Measurements from ENCODE around the gene NOXRED1.
A peak's percentile ranks its signal among the peaks of the same experiment; 100 is the strongest.

The NOXRED1 gene

DNA sequence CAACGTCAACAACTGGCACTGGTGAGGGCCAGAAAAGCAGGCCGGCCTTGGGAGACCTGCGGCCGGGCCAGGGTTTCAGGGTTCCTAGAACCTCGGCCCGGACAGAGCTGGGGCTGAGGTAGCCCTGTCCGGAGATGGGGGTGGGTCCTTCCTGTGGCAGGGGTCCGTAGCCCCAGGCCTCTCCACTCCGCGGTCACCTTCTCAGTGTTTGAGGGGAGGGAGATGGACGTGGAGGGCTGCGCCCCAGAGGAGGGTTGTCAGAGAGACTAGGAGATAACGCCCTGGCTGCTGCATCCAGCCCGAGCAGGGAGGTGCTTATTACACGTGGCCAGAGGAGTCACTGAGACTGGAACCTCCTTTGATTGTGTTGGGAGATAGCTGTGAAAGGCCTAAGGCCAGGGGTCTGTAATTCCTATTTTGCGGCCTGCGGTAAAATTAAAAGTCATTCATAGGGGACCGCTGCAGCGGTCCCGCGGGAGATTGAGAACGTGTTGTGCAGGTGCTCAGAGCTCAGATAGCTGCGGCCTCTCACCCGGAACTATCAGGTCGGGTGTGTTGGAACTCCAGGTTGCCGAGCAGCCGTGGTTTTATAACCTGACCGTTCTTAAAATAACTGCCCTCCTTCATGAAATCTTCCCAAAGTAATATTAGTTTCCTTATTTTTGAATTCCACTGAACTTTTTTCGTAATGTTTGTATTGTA lies 35.1 kb upstream of the NOXRED1 start:
- H3K4me3 ChIP-seq (ENCODE audit: low read length) = peak overlapping the region; percentile 99
- peaks cover 24% of the 10 kb centered on the region for H3K4me1 ChIP-seq (ENCODE audit: control insufficient read depth, low read length)
- peaks cover 12% of the 10 kb centered on the region; the same call in 1 of the 2 replicates for H4K20me1 ChIP-seq (ENCODE audit: control insufficient read depth, insufficient read depth, low read depth, low read length)
- H3K9me3 ChIP-seq (ENCODE audit: control insufficient read depth, insufficient read depth, low read length) = no peaks in the 10 kb centered on the region
- H3K9me2 ChIP-seq (replicated peaks; ENCODE audit: control insufficient read depth, low read length) = no peaks in the 10 kb centered on the region
- peaks cover 59% of the 10 kb centered on the region for H3K36me3 ChIP-seq (ENCODE audit: control insufficient read depth, low read length)
- peak overlapping the region; percentile 80 for H3K27ac ChIP-seq (ENCODE audit: low read depth, low read length)
- peaks cover 78% of the 10 kb centered on the region for H3K79me2 ChIP-seq (ENCODE audit: control insufficient read depth, low read length)
- TF ChIP-seq, protein P1, sequence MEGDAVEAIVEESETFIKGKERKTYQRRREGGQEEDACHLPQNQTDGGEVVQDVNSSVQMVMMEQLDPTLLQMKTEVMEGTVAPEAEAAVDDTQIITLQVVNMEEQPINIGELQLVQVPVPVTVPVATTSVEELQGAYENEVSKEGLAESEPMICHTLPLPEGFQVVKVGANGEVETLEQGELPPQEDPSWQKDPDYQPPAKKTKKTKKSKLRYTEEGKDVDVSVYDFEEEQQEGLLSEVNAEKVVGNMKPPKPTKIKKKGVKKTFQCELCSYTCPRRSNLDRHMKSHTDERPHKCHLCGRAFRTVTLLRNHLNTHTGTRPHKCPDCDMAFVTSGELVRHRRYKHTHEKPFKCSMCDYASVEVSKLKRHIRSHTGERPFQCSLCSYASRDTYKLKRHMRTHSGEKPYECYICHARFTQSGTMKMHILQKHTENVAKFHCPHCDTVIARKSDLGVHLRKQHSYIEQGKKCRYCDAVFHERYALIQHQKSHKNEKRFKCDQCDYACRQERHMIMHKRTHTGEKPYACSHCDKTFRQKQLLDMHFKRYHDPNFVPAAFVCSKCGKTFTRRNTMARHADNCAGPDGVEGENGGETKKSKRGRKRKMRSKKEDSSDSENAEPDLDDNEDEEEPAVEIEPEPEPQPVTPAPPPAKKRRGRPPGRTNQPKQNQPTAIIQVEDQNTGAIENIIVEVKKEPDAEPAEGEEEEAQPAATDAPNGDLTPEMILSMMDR (IDR thresholded peaks at IDR 0.05; ENCODE audit: low read depth, low read length, poor library complexity, severe bottlenecking) = no peak
- TF ChIP-seq EZH2phosphoT487 (IDR thresholded peaks at IDR 0.05; ENCODE audit: borderline replicate concordance, low read length) = no peak
- peak overlapping the region; percentile 85 for H3K4me2 ChIP-seq (ENCODE audit: low read length)
- H3K27me3 ChIP-seq (ENCODE audit: control insufficient read depth, low read length) = no peaks in the 10 kb centered on the region
- H3F3A ChIP-seq (ENCODE audit: control insufficient read depth, insufficient read depth) = no peaks in the 10 kb centered on the region; the same call in 1 of the 2 replicates

GRCh38 chr14:77457522-77458248 lies 34.4 kb upstream of the NOXRED1 start, which contains the start of the genes AHSA1 and VIPAS39:
TSS of gene AHSA1 (plus strand) at chr14:77458093. CDS start at chr14:77458190, 97 bp downstream.
TSS of gene VIPAS39 (minus strand) at chr14:77457601. CDS start at chr14:77454102, 3,499 bp downstream.
- peaks cover 77% of the 10 kb centered on the region for H3K79me2 ChIP-seq (ENCODE audit: control insufficient read depth, low read length)
- H3K9me2 ChIP-seq (replicated peaks; ENCODE audit: control insufficient read depth, low read length) = no peaks in the 10 kb centered on the region
- no peaks in the 10 kb centered on the region for H3F3A ChIP-seq (ENCODE audit: control insufficient read depth, insufficient read depth)
- no peaks in the 10 kb centered on the region for H3K9me3 ChIP-seq (ENCODE audit: control insufficient read depth, insufficient read depth, low read length)
- H3K27me3 ChIP-seq (ENCODE audit: control insufficient read depth, low read length) = no peaks in the 10 kb centered on the region
- peaks cover 59% of the 10 kb centered on the region for H3K36me3 ChIP-seq (ENCODE audit: control insufficient read depth, low read length)
- peaks cover 12% of the 10 kb centered on the region; the same call in 1 of the 2 replicates for H4K20me1 ChIP-seq (ENCODE audit: control insufficient read depth, insufficient read depth, low read depth, low read length)
- peaks cover 24% of the 10 kb centered on the region for H3K4me1 ChIP-seq (ENCODE audit: control insufficient read depth, low read length)
- no peak for TF ChIP-seq EZH2phosphoT487 (IDR thresholded peaks at IDR 0.05; ENCODE audit: borderline replicate concordance, low read length)
- TF ChIP-seq, protein P1 (IDR thresholded peaks at IDR 0.05; ENCODE audit: low read depth, low read length, poor library complexity, severe bottlenecking) = no peak
- H3K4me3 ChIP-seq (ENCODE audit: low read length) = peak within 1 kb of the TSS; percentile 99
- H3K4me2 ChIP-seq (ENCODE audit: low read length) = peak within 1 kb of the TSS; percentile 85
- peak within 1 kb of the TSS; percentile 80 for H3K27ac ChIP-seq (ENCODE audit: low read depth, low read length)

DNA sequence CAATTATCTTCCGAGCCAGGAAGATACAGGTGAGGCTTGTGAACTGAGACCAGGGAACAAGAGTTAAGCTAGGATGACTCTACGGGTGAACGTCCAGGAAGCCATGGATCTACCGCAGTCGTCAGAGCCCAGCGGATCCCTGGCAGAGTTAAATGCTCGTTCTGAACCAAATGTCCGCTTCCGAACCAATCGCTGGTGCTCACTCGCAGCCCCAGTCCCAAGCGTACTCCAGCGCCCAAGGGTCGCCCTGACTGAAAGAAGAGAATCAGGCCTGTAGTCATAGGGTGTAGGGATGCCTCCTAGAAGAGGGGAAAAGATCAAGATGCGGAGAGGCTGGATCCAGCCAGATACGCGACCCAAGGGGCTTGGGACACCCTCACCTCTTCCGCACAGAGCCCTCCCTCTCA lies 33.8 kb upstream of the NOXRED1 start:
- peaks cover 55% of the 10 kb centered on the region for H3K36me3 ChIP-seq (ENCODE audit: control insufficient read depth, low read length)
- no peaks in the 10 kb centered on the region for H3F3A ChIP-seq (ENCODE audit: control insufficient read depth, insufficient read depth)
- H3K4me1 ChIP-seq (ENCODE audit: control insufficient read depth, low read length) = peaks cover 24% of the 10 kb centered on the region
- H3K4me2 ChIP-seq (ENCODE audit: low read length) = peak overlapping the region; percentile 66
- TF ChIP-seq, protein P1 (IDR thresholded peaks at IDR 0.05; ENCODE audit: low read depth, low read length, poor library complexity, severe bottlenecking) = no peak
- TF ChIP-seq EZH2phosphoT487 (IDR thresholded peaks at IDR 0.05; ENCODE audit: borderline replicate concordance, low read length) = no peak
- H3K27ac ChIP-seq (ENCODE audit: low read depth, low read length) = peak overlapping the region; percentile 28; the same call in 1 of the 2 replicates
- peaks cover 12% of the 10 kb centered on the region; the same call in 1 of the 2 replicates for H4K20me1 ChIP-seq (ENCODE audit: control insufficient read depth, insufficient read depth, low read depth, low read length)
- H3K27me3 ChIP-seq (ENCODE audit: control insufficient read depth, low read length) = no peaks in the 10 kb centered on the region
- H3K9me3 ChIP-seq (ENCODE audit: control insufficient read depth, insufficient read depth, low read length) = no peaks in the 10 kb centered on the region
- H3K4me3 ChIP-seq (ENCODE audit: low read length) = peak overlapping the region; percentile 99
- H3K79me2 ChIP-seq (ENCODE audit: control insufficient read depth, low read length) = peaks cover 71% of the 10 kb centered on the region
- no peaks in the 10 kb centered on the region for H3K9me2 ChIP-seq (replicated peaks; ENCODE audit: control insufficient read depth, low read length)

All from DOHH2 (cell line).